BLaER1 treated with 17β-estradiol and CSF1 and Interleukin-3, amounts not matched to agents 10 nM and 100 nM (cell line): ENCODE measurements around the gene MEF2A.

Source experiments
- H3K27ac ChIP-seq, 11 experiments: shearing (Covaris generic); formaldehyde crosslinking; 2 replicates each; pipeline ENCODE4 v1.8.1; 2022
- H3K27me3 ChIP-seq, 11 experiments: shearing (Covaris generic); formaldehyde crosslinking; 2 replicates each; pipeline ENCODE4 v1.8.1; 2022
- H3K36me3 ChIP-seq, 11 experiments: shearing (Covaris generic); formaldehyde crosslinking; 2 replicates each; pipeline ENCODE4 v1.8.1; 2022
- H3K4me1 ChIP-seq, 10 experiments: shearing (Covaris generic); formaldehyde crosslinking; 2 replicates each; pipeline ENCODE4 v1.8.1; 2022
- H3K4me2 ChIP-seq, 11 experiments: shearing (Covaris generic); formaldehyde crosslinking; 2 replicates each; pipeline ENCODE4 v1.8.1; 2022
- H3K4me3 ChIP-seq, 10 experiments: shearing (Covaris generic); formaldehyde crosslinking; 2 replicates each; pipeline ENCODE4 v1.8.1; 2022
- H3K9ac ChIP-seq, 11 experiments: shearing (Covaris generic); formaldehyde crosslinking; 2 replicates each; pipeline ENCODE4 v1.8.1; 2022
- H3K9me3 ChIP-seq, 11 experiments: shearing (Covaris generic); formaldehyde crosslinking; replicated peaks in 1 of 11; 2 replicates each; pipeline ENCODE4 v1.8.1; 2022
- H4K20me1 ChIP-seq, 11 experiments: shearing (Covaris generic); formaldehyde crosslinking; 2 replicates each; pipeline ENCODE4 v1.8.1; 2022
- Cebpa-rat ChIP-seq, 11 experiments: shearing (Covaris generic); IDR thresholded peaks; 2 replicates each; pipeline ENCODE4 v1.8.1; 2022

Gene MEF2A

GRCh38 chr15:99586121-99586520, 20.3 kb downstream of the MEF2A start:
- H3K4me2 ChIP-seq, result no peak overlapping the region
- no peak overlapping the region for H3K27ac ChIP-seq
- H4K20me1 ChIP-seq, result peaks cover 21 to 95% (median 64%) of the 10 kb centered on the region in 11 experiments; a peak in 19 of 22 replicates
- no peak for TF ChIP-seq Cebpa-rat (IDR thresholded peaks at IDR 0.05)
- H3K9me3 ChIP-seq, result peaks cover 42 to 100% (median 97%) of the 10 kb centered on the region in 11 experiments
- H3K9ac ChIP-seq, result no peak overlapping the region
- H3K4me1 ChIP-seq, result peaks cover 0 to 36% (median 0%) of the 10 kb centered on the region in 10 experiments; a peak in 3 of 20 replicates
- H3K36me3 ChIP-seq, result peaks cover 34 to 100% (median 86%) of the 10 kb centered on the region in 11 experiments; a peak in 21 of 22 replicates
- H3K4me3 ChIP-seq, result no peak overlapping the region
- no peaks in the 10 kb centered on the region for H3K27me3 ChIP-seq

GRCh38 chr15:99589801-99590200, 24.0 kb downstream of the MEF2A start:
- H4K20me1 ChIP-seq, result peaks cover 6 to 88% (median 53%) of the 10 kb centered on the region in 11 experiments; a peak in 16 of 22 replicates
- no peak overlapping the region for H3K27ac ChIP-seq
- no peak for TF ChIP-seq Cebpa-rat (IDR thresholded peaks at IDR 0.05)

GRCh38 chr15:99590913-99591646, 25.3 kb downstream of the MEF2A start:
- peaks cover 35 to 100% (median 86%) of the 10 kb centered on the region in 11 experiments for H3K36me3 ChIP-seq

More at GRCh38 chr15:99589801-99590200, 24.0 kb downstream of the MEF2A start:
- H3K27me3 ChIP-seq, result no peaks in the 10 kb centered on the region
- peaks cover 42 to 100% (median 86%) of the 10 kb centered on the region in 11 experiments for H3K36me3 ChIP-seq
- H3K9me3 ChIP-seq, result peaks cover 61 to 100% (median 98%) of the 10 kb centered on the region in 11 experiments
- peaks cover 0 to 39% (median 0%) of the 10 kb centered on the region in 10 experiments; a peak in 3 of 20 replicates for H3K4me1 ChIP-seq
- H3K4me2 ChIP-seq, result no peak overlapping the region
- no peak overlapping the region for H3K4me3 ChIP-seq
- no peak overlapping the region for H3K9ac ChIP-seq

GRCh38 chr15:99592145-99592791, 26.5 kb downstream of the MEF2A start:
- H3K27ac ChIP-seq, result no peak overlapping the region
- no peak overlapping the region for H3K4me2 ChIP-seq
- H3K9me3 ChIP-seq, result peaks cover 63 to 100% (median 98%) of the 10 kb centered on the region in 11 experiments
- H3K9ac ChIP-seq, result no peak overlapping the region
- H3K4me3 ChIP-seq, result 0 out of 20 replicates have a peak overlapping the region, but pooled peaks of 1 of the 10 experiments have one; percentile 6
- TF ChIP-seq Cebpa-rat (IDR thresholded peaks at IDR 0.05), result no peak
- peaks cover 6 to 94% (median 60%) of the 10 kb centered on the region in 11 experiments; a peak in 16 of 22 replicates for H4K20me1 ChIP-seq
- no peaks in the 10 kb centered on the region for H3K27me3 ChIP-seq
- peaks cover 0 to 39% (median 0%) of the 10 kb centered on the region in 10 experiments; a peak in 3 of 20 replicates for H3K4me1 ChIP-seq
- H3K36me3 ChIP-seq, result peaks cover 35 to 100% (median 87%) of the 10 kb centered on the region in 11 experiments

More at GRCh38 chr15:99590913-99591646, 25.3 kb downstream of the MEF2A start:
- peak overlapping the region in 2 of 11 experiments; percentile 43 to 44; a peak in 3 of 22 replicates for H3K4me2 ChIP-seq
- peaks cover 0 to 39% (median 0%) of the 10 kb centered on the region in 10 experiments; a peak in 3 of 20 replicates for H3K4me1 ChIP-seq
- no peak for TF ChIP-seq Cebpa-rat (IDR thresholded peaks at IDR 0.05)
- peaks cover 6 to 90% (median 56%) of the 10 kb centered on the region in 11 experiments; a peak in 16 of 22 replicates for H4K20me1 ChIP-seq
- H3K27ac ChIP-seq, result peak overlapping the region in 2 of 11 experiments; percentile 9 to 12; a peak in 1 of 22 replicates
- no peak overlapping the region; a peak in 1 of 20 replicates for H3K4me3 ChIP-seq
- peaks cover 61 to 100% (median 98%) of the 10 kb centered on the region in 11 experiments for H3K9me3 ChIP-seq
- H3K9ac ChIP-seq, result no peak overlapping the region
- no peaks in the 10 kb centered on the region for H3K27me3 ChIP-seq

GRCh38 chr15:99593070-99593469, 27.3 kb downstream of the MEF2A start:
- Histone ChIP-seq H3K4me1 (peaks cover 0 to 35% (median 0%) of the 10 kb centered on the region in 10 experiments; a peak in 3 of 20 replicates), H3K9me3 (peaks cover 68 to 100% (median 98%) of the 10 kb centered on the region in 11 experiments), H4K20me1 (peaks cover 3 to 90% (median 54%) of the 10 kb centered on the region in 11 experiments; a peak in 16 of 22 replicates), H3K36me3 (peaks cover 40 to 100% (median 90%) of the 10 kb centered on the region in 11 experiments), H3K27me3 (no peaks in the 10 kb centered on the region), H3K4me3 (peak overlapping the region in 2 of 10 experiments; percentile 0 to 6; a peak in 1 of 20 replicates), H3K4me2 (no peak overlapping the region), H3K27ac (no peak overlapping the region), H3K9ac (no peak overlapping the region)
- no peak for TF ChIP-seq Cebpa-rat (IDR thresholded peaks at IDR 0.05)

- Histone ChIP-seq H3K9ac (no peak overlapping the region), H4K20me1 (peaks cover 0 to 86% (median 40%) of the 10 kb centered on the region in 11 experiments; a peak in 14 of 22 replicates), H3K4me2 (no peak overlapping the region), H3K9me3 (peaks cover 70 to 100% (median 98%) of the 10 kb centered on the region in 11 experiments), H3K36me3 (peaks cover 58 to 100% (median 92%) of the 10 kb centered on the region in 11 experiments), H3K27ac (no peak overlapping the region), H3K27me3 (no peaks in the 10 kb centered on the region), H3K4me3 (0 out of 20 replicates have a peak overlapping the region, but pooled peaks of 1 of the 10 experiments have one; percentile 8), H3K4me1 (peaks cover 0 to 26% (median 0%) of the 10 kb centered on the region in 10 experiments; a peak in 3 of 20 replicates)
- no peak for TF ChIP-seq Cebpa-rat (IDR thresholded peaks at IDR 0.05)
Observed at GRCh38 chr15:99594916-99595315, 29.1 kb downstream of the MEF2A start.

- Histone ChIP-seq H3K9me3 (peaks cover 59 to 90% (median 81%) of the 10 kb centered on the region in 11 experiments), H3K36me3 (peaks cover 64 to 97% (median 93%) of the 10 kb centered on the region in 11 experiments), H3K27me3 (no peaks in the 10 kb centered on the region), H4K20me1 (peaks cover 6 to 90% (median 49%) of the 10 kb centered on the region in 11 experiments; a peak in 17 of 22 replicates), H3K27ac (no peak overlapping the region), H3K9ac (no peak overlapping the region), H3K4me2 (no peak overlapping the region), H3K4me3 (no peak overlapping the region), H3K4me1 (peaks cover 1 to 15% (median 9%) of the 10 kb centered on the region in 10 experiments; a peak in 16 of 20 replicates)
- TF ChIP-seq Cebpa-rat (IDR thresholded peaks at IDR 0.05), result no peak
Observed at GRCh38 chr15:99598296-99598695, 32.5 kb downstream of the MEF2A start.

GRCh38 chr15:99603828-99604227, 38.0 kb downstream of the MEF2A start:
- peaks cover 31 to 98% (median 64%) of the 10 kb centered on the region in 11 experiments; a peak in 20 of 22 replicates for H4K20me1 ChIP-seq
- H3K27ac ChIP-seq, result peak overlapping the region in 7 of 11 experiments; percentile 55 to 76 (median 67); a peak in 13 of 22 replicates
- H3K36me3 ChIP-seq, result peaks cover 38 to 96% (median 82%) of the 10 kb centered on the region in 11 experiments
- no peak overlapping the region for H3K4me3 ChIP-seq
- H3K4me2 ChIP-seq, result peak overlapping the region in 8 of 11 experiments; percentile 33 to 77 (median 52); a peak in 5 of 22 replicates
- H3K4me1 ChIP-seq, result peaks cover 25 to 41% (median 30%) of the 10 kb centered on the region in 10 experiments
- H3K9me3 ChIP-seq, result peaks cover 10 to 61% (median 44%) of the 10 kb centered on the region in 11 experiments; a peak in 20 of 22 replicates
- H3K27me3 ChIP-seq, result no peaks in the 10 kb centered on the region
- no peak for TF ChIP-seq Cebpa-rat (IDR thresholded peaks at IDR 0.05)
- H3K9ac ChIP-seq, result no peak overlapping the region; a peak in 1 of 22 replicates
